Measurements from ENCODE around the gene FN1. TPM values are rescaled to one million over a fixed set of nuclear protein-coding genes. Genes with fewer than 3 reads are reported as not detected.
A peak's percentile ranks its signal among the peaks of the same experiment; 100 is the strongest.

Gene FN1
- total RNA-seq, 1 donor from 2014 or later, result 30,644 TPM

GRCh38 chr2:215407590-215408264 lies 28.1 kb downstream of the FN1 start:
- H3K4me1 Mint-ChIP-seq (ENCODE audit: low read depth), result peaks cover 89% of the 10 kb centered on the region
- H3K27ac Mint-ChIP-seq (ENCODE audit: unreplicated experiment), result peak overlapping the region; percentile 90
- DNase-seq (ENCODE audit: low spot score), result no peak
- H3K27me3 Mint-ChIP-seq (ENCODE audit: low read depth), result no peaks in the 10 kb centered on the region
- H3K36me3 Mint-ChIP-seq (ENCODE audit: low read depth), result peaks cover 74% of the 10 kb centered on the region
- H3K4me3 Mint-ChIP-seq (ENCODE audit: unreplicated experiment), result peak overlapping the region; percentile 35
- H3K9me3 Mint-ChIP-seq (ENCODE audit: low read depth), result no peaks in the 10 kb centered on the region
- TF ChIP-seq, protein P1, sequence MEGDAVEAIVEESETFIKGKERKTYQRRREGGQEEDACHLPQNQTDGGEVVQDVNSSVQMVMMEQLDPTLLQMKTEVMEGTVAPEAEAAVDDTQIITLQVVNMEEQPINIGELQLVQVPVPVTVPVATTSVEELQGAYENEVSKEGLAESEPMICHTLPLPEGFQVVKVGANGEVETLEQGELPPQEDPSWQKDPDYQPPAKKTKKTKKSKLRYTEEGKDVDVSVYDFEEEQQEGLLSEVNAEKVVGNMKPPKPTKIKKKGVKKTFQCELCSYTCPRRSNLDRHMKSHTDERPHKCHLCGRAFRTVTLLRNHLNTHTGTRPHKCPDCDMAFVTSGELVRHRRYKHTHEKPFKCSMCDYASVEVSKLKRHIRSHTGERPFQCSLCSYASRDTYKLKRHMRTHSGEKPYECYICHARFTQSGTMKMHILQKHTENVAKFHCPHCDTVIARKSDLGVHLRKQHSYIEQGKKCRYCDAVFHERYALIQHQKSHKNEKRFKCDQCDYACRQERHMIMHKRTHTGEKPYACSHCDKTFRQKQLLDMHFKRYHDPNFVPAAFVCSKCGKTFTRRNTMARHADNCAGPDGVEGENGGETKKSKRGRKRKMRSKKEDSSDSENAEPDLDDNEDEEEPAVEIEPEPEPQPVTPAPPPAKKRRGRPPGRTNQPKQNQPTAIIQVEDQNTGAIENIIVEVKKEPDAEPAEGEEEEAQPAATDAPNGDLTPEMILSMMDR (IDR thresholded peaks at IDR 0.05), result no peak

GRCh38 chr2:215407061-215407460 lies 28.8 kb downstream of the FN1 start:
- peaks cover 87% of the 10 kb centered on the region for H3K4me1 Mint-ChIP-seq (ENCODE audit: low read depth)
- H3K36me3 Mint-ChIP-seq (ENCODE audit: low read depth), result peaks cover 71% of the 10 kb centered on the region
- TF ChIP-seq, protein P1 (IDR thresholded peaks at IDR 0.05), result no peak
- peak overlapping the region; percentile 90 for H3K27ac Mint-ChIP-seq (ENCODE audit: unreplicated experiment)
- no peaks in the 10 kb centered on the region for H3K27me3 Mint-ChIP-seq (ENCODE audit: low read depth)
- H3K9me3 Mint-ChIP-seq (ENCODE audit: low read depth), result no peaks in the 10 kb centered on the region
- no peak for DNase-seq (ENCODE audit: low spot score)
- no peak overlapping the region for H3K4me3 Mint-ChIP-seq (ENCODE audit: unreplicated experiment)

DNA sequence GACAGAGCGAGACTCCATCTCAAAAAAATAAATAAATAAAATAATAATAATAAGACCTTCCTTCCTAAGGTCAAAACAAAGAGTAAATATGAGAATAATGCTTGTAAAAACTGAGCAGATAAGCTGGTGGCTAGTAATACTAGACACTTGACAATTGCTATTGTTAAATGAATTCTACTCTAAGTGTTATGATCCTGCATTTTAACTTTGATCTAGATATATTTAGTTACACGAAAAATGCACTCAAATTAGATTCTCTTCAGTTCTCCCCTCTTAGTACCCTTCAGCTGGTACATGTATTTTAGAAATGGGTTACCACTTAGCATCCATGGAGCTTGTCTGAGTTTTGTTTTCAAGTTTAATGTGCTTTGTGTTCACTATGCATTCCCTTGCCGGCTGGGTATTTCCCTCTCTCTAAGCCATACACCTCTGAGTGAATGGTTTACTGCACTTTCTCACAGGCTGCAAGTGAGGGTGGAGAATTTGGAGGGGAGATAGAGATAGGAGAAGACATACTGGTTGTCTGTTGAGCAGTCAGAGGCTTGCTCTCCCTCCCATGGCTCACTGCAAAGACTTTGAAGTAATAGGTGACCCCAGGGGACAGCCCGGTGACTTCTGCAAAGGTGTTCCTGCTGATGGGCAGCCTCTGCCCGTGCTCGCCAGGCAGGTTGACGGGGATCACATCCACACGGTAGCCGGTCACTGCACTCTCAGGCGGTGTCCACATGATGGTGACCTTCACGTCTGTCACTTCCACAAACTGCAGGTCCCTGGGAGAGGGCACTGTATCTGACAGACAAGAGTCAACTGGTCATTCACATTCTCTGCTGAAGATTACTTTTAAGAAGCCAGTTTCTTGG lies 29.9 kb downstream of the FN1 start:
- TF ChIP-seq, protein P1 (IDR thresholded peaks at IDR 0.05), result no peak
- Mint-ChIP-seq H3K4me3 (ENCODE audit: unreplicated experiment) (peak overlapping the region; percentile 5), H3K4me1 (ENCODE audit: low read depth) (peaks cover 87% of the 10 kb centered on the region), H3K36me3 (ENCODE audit: low read depth) (peaks cover 77% of the 10 kb centered on the region), H3K27ac (ENCODE audit: unreplicated experiment) (peak overlapping the region; percentile 86), H3K9me3 (ENCODE audit: low read depth) (no peaks in the 10 kb centered on the region), H3K27me3 (ENCODE audit: low read depth) (no peaks in the 10 kb centered on the region)
- no peak for DNase-seq (ENCODE audit: low spot score)

GRCh38 chr2:215404348-215405012 lies 31.4 kb downstream of the FN1 start:
- peaks cover 67% of the 10 kb centered on the region for H3K36me3 Mint-ChIP-seq (ENCODE audit: low read depth)
- peak overlapping the region; percentile 66 for H3K27ac Mint-ChIP-seq (ENCODE audit: unreplicated experiment)
- TF ChIP-seq, protein P1 (IDR thresholded peaks at IDR 0.05), result no peak
- no peak overlapping the region for H3K4me3 Mint-ChIP-seq (ENCODE audit: unreplicated experiment)
- H3K9me3 Mint-ChIP-seq (ENCODE audit: low read depth), result no peaks in the 10 kb centered on the region
- H3K27me3 Mint-ChIP-seq (ENCODE audit: low read depth), result no peaks in the 10 kb centered on the region
- no peak for DNase-seq (ENCODE audit: low spot score)
- H3K4me1 Mint-ChIP-seq (ENCODE audit: low read depth), result peaks cover 83% of the 10 kb centered on the region

All from chondrocyte (in vitro differentiated cells).